Activated naive CD4-positive, alpha-beta T cell treated with anti-CD3 and anti-CD28 coated beads, Interleukin-2, amount 50 U/mL, for 72 hours (primary cell): Measurements from ENCODE around the gene SPPL3. TPM values are rescaled to one million over a fixed set of nuclear protein-coding genes. Genes with fewer than 3 reads are reported as not detected.

ENCODE experiments used
- ATAC-seq, 2 donors: fragments of 150-1000 bp; cut with Tn5 transposase; 2 replicates each; pipeline ENCODE4 v1.10.0; 2021; ENCODE audit warnings: mild to moderate bottlenecking in 2 of 2, moderate library complexity in 2 of 2
- DNase-seq, 2 donors: peaks; one replicate each; pipeline ENCODE4 v3.0.0; 2021 to 2022; ENCODE audit warnings: low spot score in 2 of 2
- H3K27ac Mint-ChIP-seq, 2 donors: one replicate each; pipeline ENCODE4 v1.8.0; 2022; ENCODE audit warnings: mild to moderate bottlenecking in 2 of 2, mixed read lengths in 2 of 2
- H3K36me3 Mint-ChIP-seq, 2 donors: one replicate each; pipeline ENCODE4 v1.8.0; 2022; ENCODE audit warnings: mixed read lengths in 2 of 2
- H3K9me3 Mint-ChIP-seq, 2 donors: one replicate each; pipeline ENCODE4 v1.8.0; 2022; ENCODE audit warnings: mixed read lengths in 2 of 2
- total RNA-seq, 2 donors: library from RNA; stranded (reverse); gene quantifications; one replicate each; pipeline ENCODE4 v1.2.3, GENCODE V29; 2022

Gene SPPL3
- total RNA-seq, 2 donors from 2014 or later: 26.7 to 33.3 TPM

GRCh38 chr12:120890963-120891362 lies 13.2 kb downstream of the SPPL3 start:
- Mint-ChIP-seq H3K27ac (no peak overlapping the region), H3K9me3 (no peaks in the 10 kb centered on the region), H3K36me3 (peaks cover 0 to 8% of the 10 kb centered on the region in 2 donors)
- ATAC-seq: no peak
- no peak for DNase-seq

GRCh38 chr12:120887253-120888043 lies 16.7 kb downstream of the SPPL3 start:
- Mint-ChIP-seq H3K27ac (peak overlapping the region in 1 of 2 donors; percentile 33), H3K9me3 (no peaks in the 10 kb centered on the region), H3K36me3 (peaks cover 0 to 6% of the 10 kb centered on the region in 2 donors)
- ATAC-seq (peak; percentile 58 to 65), DNase-seq (peak in 1 of 2 donors; percentile 26)

GRCh38 chr12:120886199-120887018 lies 17.7 kb downstream of the SPPL3 start:
- peaks cover 0 to 6% of the 10 kb centered on the region in 2 donors for H3K36me3 Mint-ChIP-seq
- peak; percentile 81 to 87 for ATAC-seq
- DNase-seq: no peak
- no peaks in the 10 kb centered on the region for H3K9me3 Mint-ChIP-seq
- H3K27ac Mint-ChIP-seq: peak overlapping the region; percentile 18 to 55

GRCh38 chr12:120885521-120885920 lies 18.6 kb downstream of the SPPL3 start:
- Mint-ChIP-seq H3K9me3 (no peaks in the 10 kb centered on the region), H3K27ac (no peak overlapping the region)
- ATAC-seq: no peak

GRCh38 chr12:120884644-120885043 lies 19.5 kb downstream of the SPPL3 start:
- no peak overlapping the region for H3K27ac Mint-ChIP-seq
- H3K36me3 Mint-ChIP-seq: peaks cover 0 to 6% of the 10 kb centered on the region in 2 donors
- no peak for ATAC-seq
- no peak for DNase-seq
- no peaks in the 10 kb centered on the region for H3K9me3 Mint-ChIP-seq

More at GRCh38 chr12:120885521-120885920, 18.6 kb downstream of the SPPL3 start:
- no peak for DNase-seq
- peaks cover 0 to 6% of the 10 kb centered on the region in 2 donors for H3K36me3 Mint-ChIP-seq

GRCh38 chr12:120882055-120882555 lies 22.1 kb downstream of the SPPL3 start:
- Mint-ChIP-seq H3K36me3 (peaks cover 4 to 14% of the 10 kb centered on the region in 2 donors), H3K27ac (no peak overlapping the region), H3K9me3 (no peaks in the 10 kb centered on the region)
- ATAC-seq (no peak), DNase-seq (no peak)

GRCh38 chr12:120879718-120880300 lies 24.3 kb downstream of the SPPL3 start:
- ATAC-seq: no peak
- Mint-ChIP-seq H3K36me3 (peaks cover 4 to 18% of the 10 kb centered on the region in 2 donors), H3K27ac (no peak overlapping the region)

GRCh38 chr12:120879102-120879501 lies 25.1 kb downstream of the SPPL3 start:
- no peak for ATAC-seq
- Mint-ChIP-seq H3K36me3 (peaks cover 4 to 16% of the 10 kb centered on the region in 2 donors), H3K9me3 (no peaks in the 10 kb centered on the region), H3K27ac (no peak overlapping the region)
- DNase-seq: no peak

More at GRCh38 chr12:120879718-120880300, 24.3 kb downstream of the SPPL3 start:
- no peaks in the 10 kb centered on the region for H3K9me3 Mint-ChIP-seq
- no peak for DNase-seq

- DNase-seq (no peak), ATAC-seq (no peak)
- peaks cover 4 to 12% of the 10 kb centered on the region in 2 donors for H3K36me3 Mint-ChIP-seq
- no peak overlapping the region for H3K27ac Mint-ChIP-seq
- no peaks in the 10 kb centered on the region for H3K9me3 Mint-ChIP-seq
These were observed 29.5 kb downstream of the SPPL3 start for GRCh38 chr12:120874547-120875245.

- DNase-seq (no peak), ATAC-seq (no peak)
- no peaks in the 10 kb centered on the region for H3K9me3 Mint-ChIP-seq
- no peak overlapping the region for H3K27ac Mint-ChIP-seq
- peaks cover 0 to 7% of the 10 kb centered on the region in 2 donors for H3K36me3 Mint-ChIP-seq
These were observed 30.9 kb downstream of the SPPL3 start for GRCh38 chr12:120873226-120873625.

GRCh38 chr12:120872487-120872886 lies 31.7 kb downstream of the SPPL3 start:
- Mint-ChIP-seq H3K27ac (no peak overlapping the region), H3K36me3 (peaks cover 0 to 7% of the 10 kb centered on the region in 2 donors), H3K9me3 (no peaks in the 10 kb centered on the region)
- DNase-seq (no peak), ATAC-seq (no peak)

GRCh38 chr12:120870415-120870814 lies 33.7 kb downstream of the SPPL3 start:
- Mint-ChIP-seq H3K36me3 (no peaks in the 10 kb centered on the region), H3K9me3 (no peaks in the 10 kb centered on the region), H3K27ac (peak overlapping the region in 1 of 2 donors; percentile 39)
- no peak for ATAC-seq
- no peak for DNase-seq

GRCh38 chr12:120869376-120869775 lies 34.8 kb downstream of the SPPL3 start:
- no peaks in the 10 kb centered on the region for H3K9me3 Mint-ChIP-seq
- DNase-seq (no peak), ATAC-seq (no peak)
- no peak overlapping the region for H3K27ac Mint-ChIP-seq
- no peaks in the 10 kb centered on the region for H3K36me3 Mint-ChIP-seq

GRCh38 chr12:120866108-120866507 lies 38.0 kb downstream of the SPPL3 start:
- Mint-ChIP-seq H3K9me3 (no peaks in the 10 kb centered on the region), H3K27ac (no peak overlapping the region), H3K36me3 (no peaks in the 10 kb centered on the region)
- no peak for ATAC-seq
- no peak for DNase-seq

GRCh38 chr12:120865098-120865497 lies 39.1 kb downstream of the SPPL3 start:
- no peaks in the 10 kb centered on the region for H3K36me3 Mint-ChIP-seq
- ATAC-seq (peak; percentile 44 to 70), DNase-seq (no peak)
- no peak overlapping the region for H3K27ac Mint-ChIP-seq
- no peaks in the 10 kb centered on the region for H3K9me3 Mint-ChIP-seq

- Mint-ChIP-seq H3K9me3 (peaks cover 0 to 5% of the 10 kb centered on the region in 2 donors), H3K36me3 (peaks cover 0 to 9% of the 10 kb centered on the region in 2 donors), H3K27ac (peak overlapping the region in 1 of 2 donors; percentile 46)
- ATAC-seq (no peak), DNase-seq (no peak)
These were observed 41.5 kb downstream of the SPPL3 start for GRCh38 chr12:120862664-120863063.
